Lung (tissue), 12 donors: ENCODE measurements around the gene CXCR6. TPM values are rescaled to one million over a fixed set of nuclear protein-coding genes. Genes with fewer than 3 reads are reported as not detected.

Source experiments
- ATAC-seq: fragments of 200-7000 bp; cut with Tn5 transposase; one replicate; pipeline ENCODE4 v1.9.1; 2020; ENCODE audit warnings: moderate number of reproducible peaks; ENCODE audit not compliant: insufficient read depth, low FRiP score
- DNase-seq, 3 donors: peaks; one replicate each; pipeline ENCODE4 v3.0.0-alpha.2; 2013 to 2017
- H3K27ac ChIP-seq, 2 donors: one replicate each; pipeline ENCODE4 v1.5.1; 2013; ENCODE audit warnings: mild to moderate bottlenecking in 2 of 2, moderate library complexity in 2 of 2, control low read depth in 1 of 2, inconsistent platforms in 1 of 2, low read depth in 1 of 2, low read length in 1 of 2
- H3K27me3 ChIP-seq, 3 donors: one replicate each; pipeline ENCODE4 v1.5.1; 2013; ENCODE audit warnings: low read length in 2 of 3; ENCODE audit not compliant: control insufficient read depth in 3 of 3, insufficient read depth in 3 of 3
- H3K36me3 ChIP-seq, 4 donors: one replicate each; pipeline ENCODE4 v1.5.1; 2013; ENCODE audit warnings: low read length in 4 of 4, mild to moderate bottlenecking in 1 of 4, moderate library complexity in 1 of 4; ENCODE audit not compliant: control insufficient read depth in 4 of 4, insufficient read depth in 4 of 4
- H3K4me1 ChIP-seq, 5 donors: one replicate each; pipeline ENCODE4 v1.5.1; 2013; ENCODE audit warnings: low read length in 5 of 5, mild to moderate bottlenecking in 2 of 5, moderate library complexity in 1 of 5; ENCODE audit not compliant: control insufficient read depth in 5 of 5, insufficient read depth in 5 of 5
- H3K4me3 ChIP-seq: one replicate; pipeline ENCODE4 v1.5.1; 2013; ENCODE audit warnings: mild to moderate bottlenecking, control low read depth, moderate library complexity
- H3K9ac ChIP-seq, 2 donors: one replicate each; pipeline ENCODE4 v1.5.1; 2013; ENCODE audit warnings: low read length in 2 of 2, control low read depth in 1 of 2; ENCODE audit not compliant: insufficient read depth in 1 of 2
- H3K9me3 ChIP-seq, 4 donors: one replicate each; pipeline ENCODE4 v1.5.1; 2013; ENCODE audit warnings: low read length in 3 of 4, mild to moderate bottlenecking in 1 of 4, moderate library complexity in 1 of 4; ENCODE audit not compliant: control insufficient read depth in 4 of 4, insufficient read depth in 3 of 4
- WGBS, 2 donors: extraction: QIAGEN DNeasy Blood & Tissue Kit; methylation state at CpG; one replicate each; pipeline ENCODE4 v1.1.7; 2013; 5-methylcytosine and 5-hydroxymethylcytosine counted together
- polyA plus RNA-seq, 2 donors: library from polyadenylated mRNA; stranded (reverse); fragments of 200-250 nt; gene quantifications; one replicate each; pipeline ENCODE4 v1.2.1, GENCODE V29; 2013
- total RNA-seq, 2 donors: library from RNA; depleted of rRNA in 1 of 2; stranded (reverse); fragments of >200 nt in 1 of 2; gene quantifications; one replicate each; pipeline ENCODE4 v1.2.1, GENCODE V29; 2014 to 2021
- TF ChIP-seq, protein P1 (sequence below): IDR thresholded peaks from 2 replicates; pipeline ENCODE4 v1.5.1; 2012; ENCODE audit warnings: mild to moderate bottlenecking; ENCODE audit errors: control extremely low read depth, extremely low read depth
- donor health status: control.
- donor health status: control.
- donor health status: Bipolar disorder and iron deficiency.
- donor health status: healthy.
- donor health status: DM: yes; HTN: yes; CAD: no.

The CXCR6 gene
- total and polyA plus RNA-seq, 4 donors, result 1.0 to 4.3 (median 2.0) TPM

DNA sequence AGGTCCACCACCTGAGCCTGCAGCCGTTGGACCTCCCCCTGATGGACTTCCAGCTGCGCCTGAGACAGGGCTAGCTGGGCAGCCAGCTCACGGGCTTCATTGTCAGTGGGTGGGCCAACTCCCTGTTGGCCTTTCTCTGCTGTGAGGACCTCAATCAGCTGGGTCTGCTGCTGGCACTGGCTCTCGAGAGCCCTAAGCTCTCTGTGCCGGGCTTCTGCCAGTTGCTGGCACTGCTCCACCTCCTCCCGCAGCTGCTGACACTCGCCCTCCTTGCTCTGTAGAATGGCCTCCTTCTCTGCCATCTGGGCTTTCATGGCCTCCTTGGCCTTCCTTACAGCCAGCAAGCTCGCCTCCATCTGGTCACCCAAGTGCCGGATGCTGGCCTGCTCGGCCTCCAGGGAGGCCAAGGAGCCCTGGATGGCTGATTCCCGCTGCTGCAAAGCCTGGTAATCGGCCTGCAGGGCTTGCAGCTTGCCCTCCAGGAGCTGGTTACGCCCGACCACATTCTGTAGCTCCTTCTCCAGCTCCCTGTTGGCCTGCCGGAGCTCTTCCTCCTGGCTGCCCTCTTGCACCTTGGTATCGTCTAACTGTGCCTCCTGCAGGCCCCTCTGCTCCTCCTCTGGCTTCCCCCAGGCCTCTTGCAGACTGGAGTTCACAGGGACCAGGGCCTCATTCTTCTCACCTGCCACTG lies 23.8 kb downstream of the CXCR6 start:
- Histone ChIP-seq H3K27me3 (no peaks in the 10 kb centered on the region), H3K27ac (no peak overlapping the region), H3K4me1 (peaks cover 0 to 11% (median 0%) of the 10 kb centered on the region in 5 donors), H3K9me3 (no peaks in the 10 kb centered on the region), H3K4me3 (no peak overlapping the region), H3K9ac (no peak overlapping the region), H3K36me3 (peaks cover 8 to 57% (median 30%) of the 10 kb centered on the region in 4 donors)
- no peak for ATAC-seq
- whole genome bisulfite sequencing, 2 donors, result 91 to 92% methylated on average over 16 of the region's 16 CpGs
- DNase-seq, result no peak
- TF ChIP-seq, protein P1, sequence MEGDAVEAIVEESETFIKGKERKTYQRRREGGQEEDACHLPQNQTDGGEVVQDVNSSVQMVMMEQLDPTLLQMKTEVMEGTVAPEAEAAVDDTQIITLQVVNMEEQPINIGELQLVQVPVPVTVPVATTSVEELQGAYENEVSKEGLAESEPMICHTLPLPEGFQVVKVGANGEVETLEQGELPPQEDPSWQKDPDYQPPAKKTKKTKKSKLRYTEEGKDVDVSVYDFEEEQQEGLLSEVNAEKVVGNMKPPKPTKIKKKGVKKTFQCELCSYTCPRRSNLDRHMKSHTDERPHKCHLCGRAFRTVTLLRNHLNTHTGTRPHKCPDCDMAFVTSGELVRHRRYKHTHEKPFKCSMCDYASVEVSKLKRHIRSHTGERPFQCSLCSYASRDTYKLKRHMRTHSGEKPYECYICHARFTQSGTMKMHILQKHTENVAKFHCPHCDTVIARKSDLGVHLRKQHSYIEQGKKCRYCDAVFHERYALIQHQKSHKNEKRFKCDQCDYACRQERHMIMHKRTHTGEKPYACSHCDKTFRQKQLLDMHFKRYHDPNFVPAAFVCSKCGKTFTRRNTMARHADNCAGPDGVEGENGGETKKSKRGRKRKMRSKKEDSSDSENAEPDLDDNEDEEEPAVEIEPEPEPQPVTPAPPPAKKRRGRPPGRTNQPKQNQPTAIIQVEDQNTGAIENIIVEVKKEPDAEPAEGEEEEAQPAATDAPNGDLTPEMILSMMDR, result no peak

DNA sequence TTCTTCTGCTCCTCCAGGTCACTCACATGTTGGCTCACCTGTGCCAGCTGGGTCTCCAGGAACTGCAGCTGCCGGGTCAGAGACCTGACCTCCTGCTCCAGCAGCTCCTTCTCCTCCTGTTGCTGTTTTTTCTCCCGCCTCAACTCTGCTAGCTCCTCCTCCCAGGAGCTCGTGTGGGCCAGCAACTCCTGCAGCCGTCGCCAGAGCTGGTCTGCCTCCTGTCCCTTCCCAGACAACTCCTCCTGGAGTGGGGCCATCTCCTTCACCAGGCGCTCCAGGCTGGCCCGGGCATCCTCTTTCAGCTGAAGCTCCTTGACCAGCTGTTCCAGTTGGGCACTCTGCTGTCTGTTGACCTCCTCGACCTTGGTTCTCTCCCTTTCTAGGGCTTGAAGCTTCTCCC lies 24.5 kb downstream of the CXCR6 start:
- peak overlapping the region in 1 of 2 donors; percentile 30 for H3K27ac ChIP-seq
- no peaks in the 10 kb centered on the region for H3K9me3 ChIP-seq
- DNase-seq, result no peak
- peaks cover 6 to 53% (median 29%) of the 10 kb centered on the region in 4 donors for H3K36me3 ChIP-seq
- WGBS, 2 donors, result 73 to 83% methylated on average over 8 of the region's 8 CpGs
- H3K4me1 ChIP-seq, result peaks cover 0 to 11% (median 0%) of the 10 kb centered on the region in 5 donors
- no peak overlapping the region for H3K9ac ChIP-seq
- ATAC-seq, result no peak
- no peak overlapping the region for H3K4me3 ChIP-seq
- no peaks in the 10 kb centered on the region for H3K27me3 ChIP-seq
- TF ChIP-seq, protein P1, result no peak

DNA sequence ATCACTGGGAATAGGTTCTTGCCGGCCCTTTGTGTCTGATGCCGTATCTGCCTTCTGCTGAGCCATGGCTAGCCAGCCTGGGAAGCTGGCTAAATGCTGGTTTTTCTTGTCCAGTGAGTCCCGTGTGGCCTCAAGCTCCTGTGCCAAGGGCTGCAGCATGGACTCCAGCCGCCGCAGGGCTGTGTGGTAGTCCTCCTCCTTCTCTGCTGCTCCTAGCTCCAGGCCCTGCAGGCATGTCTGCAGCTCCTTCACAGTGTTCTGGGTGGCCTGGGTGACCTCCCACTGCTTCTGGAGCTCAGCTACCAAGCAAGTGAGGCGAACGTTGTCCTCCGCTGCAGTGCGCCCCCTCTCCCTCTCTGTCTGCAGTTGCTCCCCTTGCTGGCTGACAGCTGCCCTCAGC lies 24.9 kb downstream of the CXCR6 start:
- no peak overlapping the region for H3K9ac ChIP-seq
- 89 to 93% methylated on average over 9 of the region's 9 CpGs for WGBS, 2 donors

More for the DNA sequence above, 24.9 kb downstream of the CXCR6 start:
- Histone ChIP-seq H3K4me3 (no peak overlapping the region), H3K27me3 (no peaks in the 10 kb centered on the region), H3K27ac (peak overlapping the region in 1 of 2 donors; percentile 30), H3K4me1 (peaks cover 0 to 11% (median 0%) of the 10 kb centered on the region in 5 donors), H3K9me3 (no peaks in the 10 kb centered on the region), H3K36me3 (peaks cover 7 to 50% (median 27%) of the 10 kb centered on the region in 4 donors)
- DNase-seq (no peak), ATAC-seq (no peak)
- TF ChIP-seq, protein P1, result no peak
